Chondrocyte (in vitro differentiated cells): Measurements from ENCODE around the gene PLA1A. TPM values are rescaled to one million over a fixed set of nuclear protein-coding genes. Genes with fewer than 3 reads are reported as not detected.

Experiments
- DNase-seq: peaks from one replicate; pipeline ENCODE4 v3.0.0; 2021; ENCODE audit warnings: mixed read lengths, low spot score
- H3K27ac Mint-ChIP-seq: one replicate; pipeline ENCODE4 v1.8.0; 2021; ENCODE audit warnings: mild to moderate bottlenecking, moderate library complexity, mixed read lengths; ENCODE audit not compliant: unreplicated experiment
- H3K27me3 Mint-ChIP-seq: 2 replicates; pipeline ENCODE4 v1.8.0; 2021; ENCODE audit warnings: low read depth, mixed read lengths
- H3K36me3 Mint-ChIP-seq: 2 replicates; pipeline ENCODE4 v1.8.0; 2021; ENCODE audit warnings: low read depth, mixed read lengths
- H3K4me1 Mint-ChIP-seq: 2 replicates; pipeline ENCODE4 v1.8.0; 2021; ENCODE audit warnings: low read depth, mild to moderate bottlenecking, mixed read lengths
- H3K4me3 Mint-ChIP-seq: one replicate; pipeline ENCODE4 v1.8.0; 2021; ENCODE audit warnings: mild to moderate bottlenecking, moderate library complexity, mixed read lengths; ENCODE audit not compliant: unreplicated experiment
- H3K9me3 Mint-ChIP-seq: 2 replicates; pipeline ENCODE4 v1.8.0; 2021; ENCODE audit warnings: low read depth, mixed read lengths
- CTCF ChIP-seq: fragments of 200-600 bp; sonication (generic); IDR thresholded peaks from 2 replicates; pipeline ENCODE4 v1.5.0; 2021; ENCODE audit warnings: antibody characterized with exemption, mild to moderate bottlenecking, moderate library complexity
- total RNA-seq: library from RNA; stranded (reverse); gene quantifications from 3 replicates; pipeline ENCODE4 v1.2.1, GENCODE V29; 2021

PLA1A gene
- total RNA-seq, 1 donor from 2014 or later, result 0.55 TPM

DNA sequence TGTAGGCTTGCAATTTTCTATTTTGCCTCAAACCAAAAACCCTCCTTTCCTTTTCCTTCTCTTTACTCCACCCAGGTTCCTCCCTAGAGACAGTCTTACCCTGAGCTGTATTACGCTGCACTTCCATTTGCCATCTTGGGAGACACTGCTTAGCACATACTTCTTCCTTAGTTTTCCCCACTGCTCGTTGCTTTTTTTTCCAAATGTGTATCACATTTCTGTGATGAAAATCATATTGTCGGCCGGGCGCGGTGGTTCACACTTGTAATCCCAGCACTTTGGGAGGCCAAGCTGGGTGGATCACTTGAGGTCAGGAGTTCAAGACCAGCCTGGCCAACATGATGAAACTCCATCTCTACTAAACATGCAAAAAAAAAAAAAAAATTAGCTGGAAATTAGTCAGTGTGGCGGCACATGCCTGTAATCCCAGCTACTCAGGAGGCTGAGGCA, 33.2 kb downstream of the PLA1A start:
- Mint-ChIP-seq H3K9me3 (no peaks in the 10 kb centered on the region), H3K27me3 (no peaks in the 10 kb centered on the region), H3K36me3 (peaks cover 2% of the 10 kb centered on the region), H3K4me1 (peaks cover 61% of the 10 kb centered on the region), H3K27ac (peak overlapping the region; percentile 49), H3K4me3 (no peak overlapping the region)
- TF ChIP-seq CTCF, result no peak
- no peak for DNase-seq

DNA sequence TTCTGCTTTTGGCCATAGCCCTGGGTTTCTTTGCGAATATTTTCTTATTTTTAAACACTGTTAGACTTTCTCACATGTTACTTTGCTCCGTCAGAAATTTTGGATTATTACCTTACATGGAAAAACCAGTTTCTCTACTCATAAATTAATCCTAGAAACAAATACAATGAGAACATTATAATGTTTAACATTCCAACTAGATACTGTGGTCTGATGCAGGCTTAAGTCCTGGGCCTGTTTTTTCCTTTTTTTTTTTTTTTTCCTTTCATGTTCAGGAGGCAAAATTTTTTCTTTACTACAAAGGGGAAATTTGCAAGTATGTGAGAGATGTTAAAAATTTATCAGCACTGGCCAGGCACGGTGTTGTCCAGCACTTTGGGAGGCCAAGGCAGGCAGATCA, 33.8 kb downstream of the PLA1A start:
- no peaks in the 10 kb centered on the region for H3K27me3 Mint-ChIP-seq
- no peak for DNase-seq
- no peak for TF ChIP-seq CTCF

DNA sequence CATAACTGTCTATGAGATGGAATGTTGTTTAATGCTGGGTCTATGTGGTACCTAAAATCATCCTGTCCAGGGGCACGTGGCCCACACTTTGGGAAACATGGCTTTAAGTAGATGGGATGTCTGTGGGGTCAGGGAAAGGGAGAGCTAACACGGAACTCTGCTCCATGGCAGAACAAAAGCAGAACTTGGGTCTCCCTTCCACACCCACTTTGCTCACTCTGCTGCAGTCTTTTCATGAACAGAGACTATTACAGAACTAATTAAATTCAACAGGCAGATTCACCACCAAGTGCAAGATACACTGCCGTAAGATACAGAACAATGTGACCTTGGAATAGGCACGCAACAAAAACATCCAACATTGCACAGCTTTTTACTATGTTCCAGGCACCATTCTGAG, 34.5 kb downstream of the PLA1A start:
- Mint-ChIP-seq H3K36me3 (peaks cover 2% of the 10 kb centered on the region), H3K4me3 (no peak overlapping the region), H3K9me3 (no peaks in the 10 kb centered on the region), H3K27ac (peak overlapping the region; percentile 74), H3K4me1 (peaks cover 61% of the 10 kb centered on the region), H3K27me3 (no peaks in the 10 kb centered on the region)
- no peak for TF ChIP-seq CTCF
- no peak for DNase-seq

More for the DNA sequence above, 33.8 kb downstream of the PLA1A start:
- H3K27ac Mint-ChIP-seq, result peak overlapping the region; percentile 47
- H3K4me1 Mint-ChIP-seq, result peaks cover 62% of the 10 kb centered on the region
- H3K36me3 Mint-ChIP-seq, result peaks cover 2% of the 10 kb centered on the region
- no peak overlapping the region for H3K4me3 Mint-ChIP-seq
- H3K9me3 Mint-ChIP-seq, result no peaks in the 10 kb centered on the region

- Mint-ChIP-seq H3K4me3 (no peak overlapping the region), H3K9me3 (no peaks in the 10 kb centered on the region), H3K27ac (no peak overlapping the region), H3K4me1 (peaks cover 59% of the 10 kb centered on the region), H3K27me3 (no peaks in the 10 kb centered on the region), H3K36me3 (peaks cover 2% of the 10 kb centered on the region)
- no peak for TF ChIP-seq CTCF
- DNase-seq, result no peak
Measured at GRCh38 chr3:119632829-119633228, 35.1 kb downstream of the PLA1A start.

DNA sequence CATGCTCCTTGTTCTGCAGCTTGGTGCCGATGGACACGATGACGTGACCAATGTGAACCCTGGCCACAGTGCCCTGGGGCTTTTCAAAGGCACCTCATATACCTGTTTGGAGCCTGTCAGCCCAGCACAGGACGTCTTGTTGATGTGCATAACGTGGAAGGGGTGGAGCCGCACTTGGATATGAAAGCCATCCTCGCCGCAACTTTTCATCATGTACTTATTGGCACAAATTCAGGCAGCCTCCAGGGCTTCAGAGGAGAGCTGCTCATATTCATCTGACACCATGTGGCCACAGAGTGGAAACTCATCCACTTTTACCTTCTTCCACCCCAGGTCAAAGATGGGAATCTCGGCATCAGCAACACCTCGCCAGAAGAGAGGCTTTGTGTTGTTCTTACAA, 38.0 kb downstream of the PLA1A start:
- Mint-ChIP-seq H3K9me3 (no peaks in the 10 kb centered on the region), H3K27ac (no peak overlapping the region), H3K27me3 (no peaks in the 10 kb centered on the region), H3K36me3 (peaks cover 1% of the 10 kb centered on the region), H3K4me3 (no peak overlapping the region), H3K4me1 (peaks cover 43% of the 10 kb centered on the region)
- no peak for TF ChIP-seq CTCF
- DNase-seq, result no peak
